HEK293 (cell line): ENCODE data around the gene TTYH1.

Experiments
- CTCF ChIA-PET: fragments of 350-600 bp; formaldehyde crosslinking; extraction: SDS; loops from one replicate; lab custom pipeline; 2021; ENCODE audit warnings: antibody characterized with exemption; lab: Yijun Ruan, JAX
- POLR2A ChIA-PET: fragments of 300-600 bp; formaldehyde crosslinking; extraction: SDS; loops from one replicate; lab custom pipeline; 2020; ENCODE audit warnings: antibody characterized with exemption, inconsistent platforms; lab: Yijun Ruan, JAX
- H3K27ac ChIP-seq: fragments of 200-500 bp; sonication (Bioruptor generic); 2 replicates; pipeline ENCODE4 v1.5.1; 2014; ENCODE audit warnings: low read depth, low read length, control low read depth, inconsistent platforms; ENCODE audit errors: extremely low read depth
- H3K36me3 ChIP-seq, 2 experiments: fragments of 200-500 bp in 1 of 2; sonication (Bioruptor generic) in 1 of 2; 1 replicate in 1 of 2; 2 replicates in 1 of 2; pipeline ENCODE4 v1.5.1; 2014 to 2017; ENCODE audit warnings: inconsistent platforms in 2 of 2, low read length in 2 of 2; ENCODE audit not compliant: control insufficient read depth in 2 of 2, insufficient read depth in 1 of 2
- H3K4me1 ChIP-seq: fragments of 200-500 bp; sonication (Bioruptor generic); 2 replicates; pipeline ENCODE4 v1.5.1; 2014; ENCODE audit warnings: mild to moderate bottlenecking, low read length, inconsistent platforms; ENCODE audit not compliant: control insufficient read depth, insufficient read depth
- H3K4me3 ChIP-seq: 2 replicates; pipeline ENCODE4 v1.5.1; 2011; ENCODE audit warnings: low read depth, mild to moderate bottlenecking, control low read depth, low read length, moderate library complexity
- H3K9me3 ChIP-seq: fragments of 200-500 bp; sonication (Bioruptor generic); 2 replicates; pipeline ENCODE4 v1.5.1; 2014; ENCODE audit warnings: low read depth, low read length, inconsistent platforms; ENCODE audit not compliant: control insufficient read depth, insufficient read depth
- BCL11A ChIP-seq: fragments of 450-650 bp; formaldehyde crosslinking; IDR thresholded peaks from 2 replicates; pipeline ENCODE4 v1.5.1; 2016; ENCODE audit warnings: low read depth, missing biosample characterization, missing genetic modification characterization
- HIC1 ChIP-seq: fragments of 450-650 bp; formaldehyde crosslinking; IDR thresholded peaks from 2 replicates; pipeline ENCODE4 v1.5.1; 2016; ENCODE audit warnings: missing biosample characterization, missing genetic modification characterization
- HOXC10 ChIP-seq: sonication (generic); formaldehyde crosslinking; IDR thresholded peaks from 2 replicates; pipeline ENCODE4 v1.8.1; 2023; ENCODE audit warnings: mild to moderate bottlenecking, missing genetic modification reagents
- KLF9 ChIP-seq: fragments of 450-650 bp; formaldehyde crosslinking; IDR thresholded peaks from 2 replicates; pipeline ENCODE4 v1.5.1; 2016; ENCODE audit warnings: missing biosample characterization, missing genetic modification characterization, low read depth
- ZBTB11 ChIP-seq: fragments of 450-650 bp; formaldehyde crosslinking; conservative IDR thresholded peaks from 2 replicates; pipeline ENCODE4 v1.5.1; 2016; ENCODE audit warnings: low read depth, missing biosample characterization, missing genetic modification characterization
- ZBTB6 ChIP-seq: fragments of 450-650 bp; formaldehyde crosslinking; IDR thresholded peaks from 2 replicates; pipeline ENCODE4 v1.5.1; 2017; ENCODE audit warnings: missing biosample characterization, missing genetic modification characterization
- ZNF133 ChIP-seq: fragments of 450-650 bp; formaldehyde crosslinking; IDR thresholded peaks from 2 replicates; pipeline ENCODE4 v1.5.1; 2016; ENCODE audit warnings: missing biosample characterization, missing genetic modification characterization
- ZNF221 ChIP-seq: fragments of 450-650 bp; formaldehyde crosslinking; IDR thresholded peaks from 2 replicates; pipeline ENCODE4 v1.5.1; 2017; ENCODE audit warnings: missing biosample characterization, missing genetic modification characterization, borderline replicate concordance
- ZNF223 ChIP-seq: fragments of 450-650 bp; formaldehyde crosslinking; IDR thresholded peaks from 2 replicates; pipeline ENCODE4 v1.5.1; 2016; ENCODE audit warnings: missing biosample characterization, missing genetic modification characterization
- ZNF302 ChIP-seq: fragments of 450-650 bp; formaldehyde crosslinking; IDR thresholded peaks from 2 replicates; pipeline ENCODE4 v1.5.1; 2016; ENCODE audit warnings: missing biosample characterization, missing genetic modification characterization, low read depth
- ZNF488 ChIP-seq: fragments of 450-650 bp; formaldehyde crosslinking; IDR thresholded peaks from 2 replicates; pipeline ENCODE4 v1.5.1; 2016; ENCODE audit warnings: missing biosample characterization, missing genetic modification characterization
- ZNF629 ChIP-seq: fragments of 450-650 bp; formaldehyde crosslinking; IDR thresholded peaks from 2 replicates; pipeline ENCODE4 v1.5.1; 2017; ENCODE audit warnings: missing biosample characterization, missing genetic modification characterization

TTYH1 gene

DNA sequence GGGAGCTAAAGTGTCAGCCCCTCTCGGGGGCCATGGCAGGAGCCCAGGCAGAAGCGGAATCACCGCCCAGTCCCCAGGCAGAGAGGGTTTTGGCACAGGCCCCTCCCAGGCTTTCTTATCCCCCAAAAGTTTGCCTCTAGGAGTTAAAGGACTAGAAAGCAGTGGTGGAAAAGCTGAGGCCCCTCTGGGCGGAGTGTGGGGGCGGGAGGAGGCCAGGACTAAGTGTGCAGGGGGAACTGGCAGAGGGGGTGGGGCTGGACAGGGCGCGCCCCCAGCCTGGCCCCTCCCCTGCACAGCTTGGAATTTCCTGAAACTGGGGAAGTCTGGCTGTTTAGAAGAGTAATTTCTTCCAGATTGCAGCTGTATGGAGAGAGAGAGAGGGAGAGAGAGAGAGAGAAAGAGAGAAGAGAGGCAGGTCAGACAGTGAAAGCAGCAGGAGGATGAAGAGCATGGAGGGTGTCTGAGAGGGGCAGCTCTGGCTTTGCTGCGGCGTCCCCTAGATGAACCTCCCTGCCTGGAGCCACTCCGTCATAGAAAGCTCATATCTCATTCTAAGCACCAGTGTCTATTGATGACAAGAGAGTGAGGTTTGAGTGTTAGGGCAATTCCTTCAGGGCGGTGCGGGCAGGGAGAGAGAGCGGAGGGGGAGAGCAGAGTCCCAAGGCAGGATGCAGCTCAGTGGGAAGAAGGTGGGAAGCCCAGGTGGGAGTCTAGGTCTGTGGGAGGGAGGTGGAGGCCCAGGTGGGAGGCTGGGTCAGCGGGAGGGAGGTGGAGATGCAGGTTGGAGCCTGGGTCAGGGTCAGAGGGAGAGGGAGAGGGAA, 58.0 kb downstream of the TTYH1 start, which contains the start of gene CDC42EP5 (continued):
- no peak for TF ChIP-seq ZBTB11 (tag by site-specific recombination)
- no peak; the same call in 1 of the 2 replicates for TF ChIP-seq ZNF629
- TF ChIP-seq ZNF221 (tag by site-specific recombination), result no peak
- no peak for TF ChIP-seq ZNF133 (tag by site-specific recombination)
- TF ChIP-seq KLF9 (tag by site-specific recombination), result peak; percentile 66
- TF ChIP-seq ZBTB6, result no peak
- no peak for TF ChIP-seq ZNF302
- TF ChIP-seq ZNF488 (tag by site-specific recombination), result no peak

DNA sequence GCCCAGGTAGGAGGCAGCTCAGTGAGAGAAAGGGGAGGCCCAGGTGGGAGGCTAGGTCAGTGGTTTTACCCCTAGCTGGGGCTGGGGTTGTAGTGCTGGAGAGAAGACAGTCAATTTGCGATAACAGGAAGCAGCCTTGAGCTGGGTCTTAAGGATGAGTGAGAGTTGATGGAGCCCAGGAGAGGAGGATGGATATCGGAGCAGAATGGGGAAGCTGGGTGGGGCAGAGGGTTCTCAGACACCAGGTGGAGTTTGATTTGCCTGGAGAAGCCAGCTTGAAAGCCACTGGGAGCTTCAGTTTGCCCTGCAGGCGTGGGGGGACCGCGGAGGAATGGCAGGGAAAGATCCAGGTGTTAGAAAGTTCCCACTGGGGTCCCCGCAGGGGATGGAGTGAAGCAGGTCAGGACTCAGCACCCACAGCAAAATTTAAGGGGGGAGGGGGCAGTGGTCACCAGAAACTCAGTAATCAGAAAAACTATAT, 58.7 kb downstream of the TTYH1 start:
- ChIA-PET CTCF (interaction anchor here (0.5 to 1.5 kb wide), 6 partner anchors 8 to 1180 kb away, joined by 3 to 5 read pairs (median 4); partner anchors contain the start of gene LENG8), POLR2A (interaction anchor here (0.7 to 1.8 kb wide), 4 partner anchors 10 to 45 kb away, joined by 3 to 8 read pairs (median 6); partner anchors contain the start of genes LENG8 and LENG9)
- Histone ChIP-seq H3K4me1 (peaks cover 7% of the 10 kb centered on the region; the same call in 1 of the 2 replicates), H3K4me3 (no peak overlapping the region), H3K9me3 (no peaks in the 10 kb centered on the region), H3K27ac (no peak overlapping the region), H3K36me3 (no peaks in the 10 kb centered on the region)
- TF ChIP-seq ZBTB6 (peak; percentile 88; the same call in 1 of the 2 replicates), HIC1 (tag by site-specific recombination) (0 out of 2 replicates have a peak, but pooled peaks have one; percentile 0), HOXC10 (CRISPR knock-in tag) (no peak), BCL11A (tag by site-specific recombination) (no peak), ZNF223 (tag by site-specific recombination) (0 out of 2 replicates have a peak, but pooled peaks have one; percentile 2)
